ENCODE measurements around the gene RBKS. TPM values are rescaled to one million over a fixed set of nuclear protein-coding genes. Genes with fewer than 3 reads are reported as not detected.
"Not testable (repeated sequence)": the region's sequence is repeated elsewhere in the genome, so short reads cannot be mapped to it uniquely, and the experiment has no call there.

The RBKS gene
- total RNA-seq, 2 donors from 2014 or later: 1.0 to 7.6 TPM

DNA sequence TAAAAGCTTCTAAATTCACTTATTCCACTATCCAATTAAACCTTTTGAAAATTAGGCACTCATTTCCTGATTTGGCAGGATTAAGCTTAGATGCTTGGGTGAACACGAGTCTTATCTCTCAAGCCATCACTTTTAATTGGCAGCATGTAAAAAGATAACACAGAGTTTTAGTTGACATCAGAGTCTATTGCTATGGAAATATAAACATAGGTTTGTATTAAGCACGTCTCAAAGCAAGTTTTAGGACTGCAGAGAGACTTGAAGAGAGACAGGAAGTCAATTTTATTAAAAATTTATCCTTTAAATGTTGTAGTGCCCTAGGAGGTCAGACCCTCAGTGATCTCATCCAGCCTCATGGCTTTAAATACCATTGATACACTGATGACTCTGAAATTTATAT, 5.6 kb downstream of the RBKS start:
- no peak for DNase-seq
- Histone ChIP-seq H3K27ac (no peak overlapping the region), H3K4me3 (no peak overlapping the region), H3K27me3 (no peaks in the 10 kb centered on the region), H3K9me3 (no peaks in the 10 kb centered on the region), H3K4me1 (peaks cover 7% of the 10 kb centered on the region), H3K36me3 (replicated peaks in 1 of 2; ENCODE audit: insufficient read depth in 1 of 2, low read depth in 2 of 2) (no peaks in the 10 kb centered on the region)
- WGBS, 2 donors: 0 to 6% methylated on average over 2 of the region's 2 CpGs
- TF ChIP-seq, protein P1, sequence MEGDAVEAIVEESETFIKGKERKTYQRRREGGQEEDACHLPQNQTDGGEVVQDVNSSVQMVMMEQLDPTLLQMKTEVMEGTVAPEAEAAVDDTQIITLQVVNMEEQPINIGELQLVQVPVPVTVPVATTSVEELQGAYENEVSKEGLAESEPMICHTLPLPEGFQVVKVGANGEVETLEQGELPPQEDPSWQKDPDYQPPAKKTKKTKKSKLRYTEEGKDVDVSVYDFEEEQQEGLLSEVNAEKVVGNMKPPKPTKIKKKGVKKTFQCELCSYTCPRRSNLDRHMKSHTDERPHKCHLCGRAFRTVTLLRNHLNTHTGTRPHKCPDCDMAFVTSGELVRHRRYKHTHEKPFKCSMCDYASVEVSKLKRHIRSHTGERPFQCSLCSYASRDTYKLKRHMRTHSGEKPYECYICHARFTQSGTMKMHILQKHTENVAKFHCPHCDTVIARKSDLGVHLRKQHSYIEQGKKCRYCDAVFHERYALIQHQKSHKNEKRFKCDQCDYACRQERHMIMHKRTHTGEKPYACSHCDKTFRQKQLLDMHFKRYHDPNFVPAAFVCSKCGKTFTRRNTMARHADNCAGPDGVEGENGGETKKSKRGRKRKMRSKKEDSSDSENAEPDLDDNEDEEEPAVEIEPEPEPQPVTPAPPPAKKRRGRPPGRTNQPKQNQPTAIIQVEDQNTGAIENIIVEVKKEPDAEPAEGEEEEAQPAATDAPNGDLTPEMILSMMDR (IDR thresholded peaks at IDR 0.05): no peak
- TF ChIP-seq POLR2A (IDR thresholded peaks at IDR 0.05): no peak
- intact Hi-C loops (cut with DNase I): no loop called here
- no peak for ATAC-seq

DNA sequence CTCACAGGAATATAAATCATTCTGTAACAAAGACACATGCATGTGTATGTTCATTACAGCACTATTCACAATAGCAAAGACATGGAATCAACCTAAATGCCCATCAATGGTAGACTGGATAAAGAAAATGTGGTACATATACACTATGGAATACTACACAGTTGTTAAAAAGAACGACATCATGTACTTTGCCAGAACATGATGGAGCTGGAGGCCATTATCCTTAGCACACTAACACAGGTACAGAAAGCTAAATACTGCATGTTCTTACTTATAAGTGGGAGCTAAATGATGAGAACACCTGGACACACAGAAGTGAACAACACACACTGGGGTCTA, 7.6 kb downstream of the RBKS start:
- 89 to 96% methylated on average over 1 of the region's 1 CpG for WGBS, 2 donors
- H3K9me3 ChIP-seq; DNase-seq; H3K27ac ChIP-seq; H3K4me1 ChIP-seq; H3K27me3 ChIP-seq; ATAC-seq; intact Hi-C loops (cut with DNase I); H3K36me3 ChIP-seq (replicated peaks in 1 of 2; ENCODE audit: insufficient read depth in 1 of 2, low read depth in 2 of 2); H3K4me3 ChIP-seq: not testable (repeated sequence)

DNA sequence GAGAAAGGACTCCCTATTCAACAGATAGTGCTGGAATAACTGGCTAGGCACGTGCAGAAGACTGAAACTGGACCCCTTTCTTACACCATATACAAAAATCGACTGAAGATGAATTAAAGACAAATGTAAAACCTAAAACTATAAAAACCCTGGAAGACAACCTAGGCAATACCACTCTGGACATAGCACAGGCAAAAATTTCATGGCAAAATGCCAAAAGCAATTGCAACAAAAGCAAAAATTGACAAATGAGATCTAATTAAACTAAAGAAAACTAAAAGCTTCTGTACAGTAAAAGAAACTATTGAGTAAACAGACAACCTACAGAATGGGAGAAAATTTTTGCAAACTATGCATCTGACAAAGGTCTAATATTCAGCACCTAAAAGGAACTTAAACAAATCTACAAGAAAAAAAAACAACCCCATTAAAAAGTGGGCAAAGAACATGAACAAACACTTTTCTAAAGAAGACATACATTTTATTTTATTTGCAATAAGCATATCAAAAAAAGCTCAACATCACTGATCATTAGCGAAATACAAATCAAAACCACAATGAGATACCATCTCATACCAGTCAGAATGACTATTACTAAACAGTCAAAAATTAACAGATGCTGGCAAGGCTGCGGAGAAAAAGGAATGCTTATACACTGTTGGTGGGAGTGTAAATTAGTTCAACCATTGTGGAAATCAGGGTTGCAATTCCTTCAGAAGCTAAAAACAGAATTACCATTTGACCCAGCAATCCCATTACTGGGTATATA, 8.2 kb downstream of the RBKS start:
- H3K4me3 ChIP-seq; H3K4me1 ChIP-seq; H3K27ac ChIP-seq; H3K27me3 ChIP-seq; DNase-seq; H3K36me3 ChIP-seq (replicated peaks in 1 of 2; ENCODE audit: insufficient read depth in 1 of 2, low read depth in 2 of 2); H3K9me3 ChIP-seq; intact Hi-C loops (cut with DNase I); ATAC-seq: not testable (repeated sequence)
- 87 to 90% methylated on average over 4 of the region's 4 CpGs for WGBS, 2 donors

DNA sequence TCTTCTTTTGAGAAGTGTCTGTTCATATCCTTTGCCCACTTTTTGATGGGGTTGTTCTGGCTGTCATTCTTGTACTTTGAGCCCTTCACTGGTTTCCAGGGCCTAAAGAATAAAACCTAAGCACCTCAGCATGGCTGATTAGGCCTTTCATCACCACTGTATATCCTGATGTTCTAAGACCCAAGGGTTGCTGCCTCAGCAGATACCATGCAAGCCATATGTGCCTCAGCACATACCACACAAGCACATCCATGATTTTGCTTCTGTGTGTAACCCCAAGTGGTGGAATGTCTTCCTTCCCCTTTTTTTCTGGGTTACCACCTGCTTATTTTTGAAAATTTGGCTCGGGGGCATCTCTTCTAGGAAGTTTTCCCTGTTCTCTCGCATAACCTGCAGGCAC, 11.4 kb downstream of the RBKS start:
- TF ChIP-seq POLR2A (IDR thresholded peaks at IDR 0.05): no peak
- TF ChIP-seq, protein P1 (IDR thresholded peaks at IDR 0.05): no peak
- ATAC-seq (no peak), DNase-seq (no peak)
- H3K9me3 ChIP-seq: no peaks in the 10 kb centered on the region
- no peak overlapping the region for H3K27ac ChIP-seq
- intact Hi-C loops (cut with DNase I): no loop called here
- H3K27me3 ChIP-seq: no peaks in the 10 kb centered on the region
- H3K4me1 ChIP-seq: no peaks in the 10 kb centered on the region
- no peak overlapping the region for H3K4me3 ChIP-seq
- no peaks in the 10 kb centered on the region for H3K36me3 ChIP-seq (replicated peaks in 1 of 2; ENCODE audit: insufficient read depth in 1 of 2, low read depth in 2 of 2)
- WGBS, 2 donors: 80 to 91% methylated on average over 2 of the region's 2 CpGs

DNA sequence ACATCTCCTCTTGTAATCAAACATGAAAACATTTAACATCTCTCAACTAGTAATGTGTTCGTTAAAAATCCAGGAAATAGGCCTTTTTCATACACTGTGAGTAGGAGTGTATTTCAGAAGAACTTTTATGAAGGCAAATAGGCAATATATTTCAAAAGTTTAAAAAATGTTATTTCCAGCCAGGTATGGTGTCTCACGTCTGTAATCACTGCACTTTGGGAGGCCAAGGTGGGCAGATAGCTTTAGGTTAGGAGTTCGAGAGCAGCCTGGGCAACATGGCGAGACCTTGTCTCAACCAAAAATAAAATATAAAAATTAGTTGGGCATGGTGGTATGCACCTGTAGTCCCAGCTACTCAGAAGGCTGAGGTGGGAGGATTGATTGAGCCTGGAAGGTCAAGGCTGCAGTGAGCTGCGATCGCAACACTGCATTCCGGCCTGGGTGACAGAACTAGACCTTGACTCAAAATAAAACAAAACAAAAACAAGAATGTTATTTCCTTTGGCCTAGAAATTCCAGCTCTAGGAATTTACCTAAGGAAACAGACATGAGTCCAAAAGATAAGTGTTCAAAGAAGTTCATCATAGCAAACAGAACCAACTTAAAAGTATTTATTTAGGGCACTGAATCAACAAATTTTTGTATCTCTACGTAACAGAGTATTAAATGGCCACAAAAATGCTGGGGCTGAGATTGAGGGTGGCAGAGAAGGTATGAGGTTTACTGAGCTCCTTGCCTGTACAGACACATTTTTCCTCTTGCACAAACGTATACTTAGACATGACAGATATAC, 14.9 kb downstream of the RBKS start:
- Histone ChIP-seq H3K27me3 (no peaks in the 10 kb centered on the region), H3K4me1 (peaks cover 11% of the 10 kb centered on the region), H3K4me3 (no peak overlapping the region), H3K9me3 (no peaks in the 10 kb centered on the region), H3K36me3 (replicated peaks in 1 of 2; ENCODE audit: insufficient read depth in 1 of 2, low read depth in 2 of 2) (no peaks in the 10 kb centered on the region), H3K27ac (no peak overlapping the region)
- 80 to 82% methylated on average over 9 of the region's 9 CpGs for whole genome bisulfite sequencing, 2 donors
- intact Hi-C loops (cut with DNase I): no loop called here
- no peak for TF ChIP-seq POLR2A (IDR thresholded peaks at IDR 0.05)
- TF ChIP-seq, protein P1 (IDR thresholded peaks at IDR 0.05): no peak
- DNase-seq (no peak), ATAC-seq (no peak)
